ENCODE measurements around the gene ITPR2.

- TF ChIP-seq NFRKB (IDR thresholded peaks at IDR 0.05) (no peak), SP1 (IDR thresholded peaks at IDR 0.05) (no peak), FOXM1 (IDR thresholded peaks at IDR 0.05; ENCODE audit: borderline replicate concordance) (no peak)
Observed at GRCh38 chr12:26699237-26699636, 133.8 kb downstream of the ITPR2 start.
